Stimulated activated effector memory CD8-positive, alpha-beta T cell treated with anti-CD3 and anti-CD28 coated beads, Interleukin-12 subunit alpha, Interleukin-12 subunit beta, amount 100 ng/mL, for 72 hours (primary cell): ENCODE results near the gene NKIRAS2.
A peak's percentile ranks its signal among the peaks of the same experiment; 100 is the strongest.

Experiments used
- ATAC-seq: fragments of 150-1000 bp; cut with Tn5 transposase; 2 replicates; pipeline ENCODE4 v1.10.0; 2021
- DNase-seq, 2 donors: peaks; one replicate each; pipeline ENCODE4 v3.0.0; 2021 to 2022; ENCODE audit warnings: low spot score in 2 of 2
- H3K27ac Mint-ChIP-seq: one replicate; pipeline ENCODE4 v1.8.0; 2022; ENCODE audit warnings: mild to moderate bottlenecking, mixed read lengths
- H3K36me3 Mint-ChIP-seq: one replicate; pipeline ENCODE4 v1.8.0; 2022; ENCODE audit warnings: mild to moderate bottlenecking, mixed read lengths
- H3K4me1 Mint-ChIP-seq: one replicate; pipeline ENCODE4 v1.8.0; 2022; ENCODE audit warnings: mixed read lengths
- H3K4me3 Mint-ChIP-seq: one replicate; pipeline ENCODE4 v1.8.0; 2022; ENCODE audit warnings: mild to moderate bottlenecking, mixed read lengths
- H3K9me3 Mint-ChIP-seq: one replicate; pipeline ENCODE4 v1.8.0; 2022; ENCODE audit warnings: mixed read lengths

Gene NKIRAS2

DNA sequence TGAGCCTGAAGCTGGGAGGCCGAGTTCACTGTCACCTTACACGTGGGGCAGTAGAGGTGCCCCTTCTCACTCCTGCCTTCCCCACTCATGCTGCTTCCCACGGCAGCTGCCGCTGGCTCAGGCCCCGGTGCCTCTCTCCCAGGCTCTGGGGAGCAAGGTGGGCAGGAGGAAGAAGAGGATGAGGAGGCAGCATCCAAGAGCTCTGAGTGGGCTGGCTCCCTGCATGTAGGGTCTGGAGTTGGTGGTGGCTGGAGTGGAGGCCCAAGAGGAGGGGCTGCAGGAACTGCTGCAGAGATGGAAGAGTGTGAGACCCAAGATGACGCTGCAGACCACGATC is 8.9 kb downstream of the NKIRAS2 start:
- Mint-ChIP-seq H3K9me3 (no peaks in the 10 kb centered on the region), H3K27ac (peak overlapping the region; percentile 68), H3K4me3 (no peak overlapping the region), H3K36me3 (peaks cover 14% of the 10 kb centered on the region), H3K4me1 (peaks cover 15% of the 10 kb centered on the region)
- DNase-seq (no peak), ATAC-seq (no peak)

DNA sequence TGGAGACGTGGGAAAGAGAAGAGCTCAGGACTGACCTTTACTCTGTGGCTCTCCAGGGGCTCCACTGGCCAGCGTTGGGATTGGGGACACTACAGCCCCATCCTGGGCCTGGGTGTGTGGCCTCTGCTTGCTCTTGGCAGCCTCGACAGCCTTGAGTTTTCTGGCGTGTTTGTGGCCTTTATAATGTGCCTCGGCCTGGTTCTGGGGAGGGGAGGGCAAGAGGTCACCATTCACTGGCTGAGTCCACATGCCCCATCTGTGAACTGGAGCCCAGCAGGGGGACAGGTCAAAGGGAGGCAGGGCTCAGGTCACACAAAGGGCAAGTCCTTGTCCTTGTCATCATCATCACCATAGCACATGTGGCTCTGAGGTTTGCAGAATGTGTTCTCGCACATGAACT is 11.7 kb downstream of the NKIRAS2 start:
- Mint-ChIP-seq H3K9me3 (no peaks in the 10 kb centered on the region), H3K4me1 (peaks cover 9% of the 10 kb centered on the region), H3K36me3 (no peaks in the 10 kb centered on the region), H3K4me3 (no peak overlapping the region), H3K27ac (no peak overlapping the region)
- DNase-seq (no peak), ATAC-seq (no peak)

DNA sequence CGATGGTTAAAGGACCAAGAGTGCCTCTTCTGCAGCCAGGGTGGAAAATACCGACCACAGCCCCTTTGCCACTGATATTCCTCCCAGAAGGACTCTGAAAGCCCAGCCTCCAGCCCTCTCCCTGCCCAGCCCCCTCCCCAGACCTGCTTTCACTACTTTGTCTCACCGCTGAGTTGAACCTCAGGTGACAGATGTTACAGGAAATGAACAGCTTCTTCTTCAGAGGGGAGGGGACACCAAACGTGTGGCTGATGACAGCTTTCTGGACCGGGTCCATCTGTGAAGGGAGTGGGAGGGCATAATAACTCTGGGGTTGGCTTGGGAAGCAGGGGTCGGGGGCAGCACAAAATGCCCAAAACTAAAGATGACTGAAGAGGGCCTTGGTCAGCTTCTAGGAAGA is 14.2 kb downstream of the NKIRAS2 start:
- ATAC-seq, result no peak
- DNase-seq, result no peak

DNA sequence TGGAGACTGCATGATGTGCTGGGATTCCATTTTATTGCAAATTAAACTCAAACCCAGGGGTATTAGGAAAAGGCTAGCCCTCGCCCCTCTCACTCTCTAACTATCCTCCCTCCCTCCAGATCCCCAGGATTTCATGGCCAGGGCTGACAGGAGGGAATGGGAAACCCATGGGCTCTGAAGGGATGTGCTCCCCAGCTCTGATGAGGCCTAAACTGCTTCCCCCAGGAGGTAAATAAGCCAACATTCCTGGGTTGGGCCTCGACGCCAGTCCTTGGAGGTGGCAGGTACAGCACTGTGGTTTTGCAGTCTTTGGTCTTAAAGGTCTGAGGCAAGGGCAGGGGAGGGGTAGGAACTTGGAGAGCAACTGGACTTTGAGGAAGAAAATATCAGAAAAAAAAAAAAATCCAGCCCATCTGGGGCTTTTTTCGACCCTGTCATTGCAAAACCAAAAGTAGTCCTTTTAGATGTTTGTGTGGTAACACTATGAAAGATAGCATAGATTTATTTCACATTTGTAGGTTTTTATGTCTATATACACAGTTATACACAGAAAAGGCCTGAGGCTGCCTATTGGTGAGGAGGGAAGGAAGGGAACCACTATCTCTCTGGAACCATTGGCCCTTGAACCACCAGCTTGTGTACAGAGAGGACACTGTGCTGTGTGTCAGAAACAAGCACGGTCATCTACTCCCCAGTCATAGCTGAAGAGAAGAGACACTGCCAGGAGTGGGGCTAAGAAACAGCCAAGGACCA is 18.5 kb downstream of the NKIRAS2 start:
- DNase-seq (no peak), ATAC-seq (peak; percentile 49)
- H3K36me3 Mint-ChIP-seq, result no peaks in the 10 kb centered on the region
- H3K27ac Mint-ChIP-seq, result no peak overlapping the region
- peaks cover 9% of the 10 kb centered on the region for H3K4me1 Mint-ChIP-seq
- no peaks in the 10 kb centered on the region for H3K9me3 Mint-ChIP-seq
- H3K4me3 Mint-ChIP-seq, result no peak overlapping the region

More for the DNA sequence above, 14.2 kb downstream of the NKIRAS2 start:
- Mint-ChIP-seq H3K4me1 (peaks cover 9% of the 10 kb centered on the region), H3K27ac (peak overlapping the region; percentile 63), H3K9me3 (no peaks in the 10 kb centered on the region), H3K4me3 (no peak overlapping the region), H3K36me3 (no peaks in the 10 kb centered on the region)

DNA sequence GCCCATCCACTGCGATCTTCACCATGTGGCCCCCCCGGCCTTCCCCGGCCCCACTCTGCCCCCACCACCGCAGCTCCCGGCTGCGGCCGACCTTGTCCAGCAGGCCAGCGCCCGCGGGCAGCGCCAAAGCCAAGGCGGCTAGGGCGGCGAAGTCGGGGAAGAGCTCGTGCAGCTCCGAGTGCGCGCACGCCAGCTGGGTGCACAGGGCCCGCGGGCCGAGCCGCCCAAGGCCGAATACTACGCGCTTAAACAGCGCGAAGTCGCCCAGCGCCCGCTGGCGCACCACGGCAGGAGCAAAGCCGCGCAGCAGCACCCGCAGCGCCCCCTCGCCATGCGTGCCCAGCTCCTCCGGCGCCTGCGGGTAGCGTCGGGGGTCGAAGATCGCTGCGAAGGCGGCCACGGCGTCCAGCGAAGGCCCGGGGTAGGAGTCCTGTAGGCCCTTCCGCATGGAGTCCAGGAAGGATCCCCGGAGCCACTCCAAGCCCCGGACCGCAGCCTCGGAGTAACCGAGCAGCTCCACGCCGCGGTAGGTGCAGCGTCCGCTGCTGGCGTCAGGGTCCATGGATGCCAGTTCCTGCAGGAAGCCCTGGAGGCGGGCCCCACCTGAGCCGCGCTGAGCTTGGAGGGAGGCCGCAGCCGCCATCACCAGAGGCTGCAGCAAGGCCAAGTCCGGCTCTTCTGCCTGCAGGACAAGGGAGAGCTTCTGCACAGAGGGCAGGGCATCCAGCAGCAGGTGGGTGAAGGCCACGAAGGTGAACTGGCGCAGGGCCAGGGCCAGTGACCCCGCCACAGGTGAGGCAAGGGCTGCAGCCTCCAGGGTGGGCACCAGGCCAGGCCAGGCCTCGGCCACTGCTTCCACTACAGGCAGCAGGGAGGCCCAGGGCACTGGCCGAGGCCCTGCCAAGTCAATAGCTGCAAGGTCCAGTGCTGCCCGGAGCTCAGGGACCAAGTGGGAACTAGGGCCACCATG is 20.2 kb downstream of the NKIRAS2 start:
- Mint-ChIP-seq H3K4me3 (no peak overlapping the region), H3K27ac (no peak overlapping the region), H3K36me3 (no peaks in the 10 kb centered on the region), H3K9me3 (no peaks in the 10 kb centered on the region), H3K4me1 (no peaks in the 10 kb centered on the region)
- ATAC-seq, result no peak
- DNase-seq, result no peak

DNA sequence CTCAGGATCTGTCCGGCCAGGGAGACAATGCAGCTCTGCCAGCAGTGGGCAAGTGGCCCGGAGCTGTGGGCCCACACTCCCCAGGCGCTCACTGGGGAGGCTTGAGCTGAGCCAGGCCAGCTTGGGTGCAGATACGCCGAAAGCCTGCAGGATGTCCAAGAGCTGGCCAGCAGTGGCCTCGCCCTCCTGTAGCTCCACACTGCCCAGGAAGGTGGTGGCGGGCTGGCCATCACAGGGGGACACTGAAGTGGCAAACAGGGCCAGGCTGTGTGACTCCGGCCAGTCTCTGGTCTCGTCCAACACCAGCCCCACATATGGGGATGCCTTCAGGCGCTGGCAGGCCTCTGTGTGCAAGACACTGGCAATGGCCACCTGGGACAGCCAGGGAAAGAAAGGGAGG is 20.9 kb downstream of the NKIRAS2 start:
- DNase-seq (no peak), ATAC-seq (no peak)
- H3K4me1 Mint-ChIP-seq, result no peaks in the 10 kb centered on the region
- H3K36me3 Mint-ChIP-seq, result no peaks in the 10 kb centered on the region
- no peak overlapping the region for H3K4me3 Mint-ChIP-seq
- no peaks in the 10 kb centered on the region for H3K9me3 Mint-ChIP-seq
- no peak overlapping the region for H3K27ac Mint-ChIP-seq

DNA sequence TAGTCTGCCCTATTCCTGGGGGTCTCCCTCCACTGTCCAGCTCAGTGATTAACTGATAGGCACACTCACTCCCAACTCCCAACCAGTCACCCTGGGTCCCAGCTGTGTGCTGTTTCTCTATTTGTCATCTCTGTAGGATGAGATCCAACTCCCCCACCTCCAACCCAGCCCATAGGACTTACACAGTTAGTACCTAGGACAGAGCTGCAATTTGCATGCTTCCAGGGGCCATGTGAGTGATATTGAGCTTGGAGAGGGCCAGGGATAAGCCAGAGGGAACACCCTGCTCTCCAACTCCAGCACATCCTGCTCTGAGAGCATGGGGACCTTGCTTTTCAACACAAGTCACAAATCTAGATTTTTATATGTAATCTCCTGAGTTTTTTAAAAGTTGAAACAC is 21.7 kb downstream of the NKIRAS2 start:
- Mint-ChIP-seq H3K27ac (no peak overlapping the region), H3K4me3 (no peak overlapping the region), H3K4me1 (no peaks in the 10 kb centered on the region), H3K36me3 (no peaks in the 10 kb centered on the region), H3K9me3 (no peaks in the 10 kb centered on the region)
- ATAC-seq (no peak), DNase-seq (no peak)

DNA sequence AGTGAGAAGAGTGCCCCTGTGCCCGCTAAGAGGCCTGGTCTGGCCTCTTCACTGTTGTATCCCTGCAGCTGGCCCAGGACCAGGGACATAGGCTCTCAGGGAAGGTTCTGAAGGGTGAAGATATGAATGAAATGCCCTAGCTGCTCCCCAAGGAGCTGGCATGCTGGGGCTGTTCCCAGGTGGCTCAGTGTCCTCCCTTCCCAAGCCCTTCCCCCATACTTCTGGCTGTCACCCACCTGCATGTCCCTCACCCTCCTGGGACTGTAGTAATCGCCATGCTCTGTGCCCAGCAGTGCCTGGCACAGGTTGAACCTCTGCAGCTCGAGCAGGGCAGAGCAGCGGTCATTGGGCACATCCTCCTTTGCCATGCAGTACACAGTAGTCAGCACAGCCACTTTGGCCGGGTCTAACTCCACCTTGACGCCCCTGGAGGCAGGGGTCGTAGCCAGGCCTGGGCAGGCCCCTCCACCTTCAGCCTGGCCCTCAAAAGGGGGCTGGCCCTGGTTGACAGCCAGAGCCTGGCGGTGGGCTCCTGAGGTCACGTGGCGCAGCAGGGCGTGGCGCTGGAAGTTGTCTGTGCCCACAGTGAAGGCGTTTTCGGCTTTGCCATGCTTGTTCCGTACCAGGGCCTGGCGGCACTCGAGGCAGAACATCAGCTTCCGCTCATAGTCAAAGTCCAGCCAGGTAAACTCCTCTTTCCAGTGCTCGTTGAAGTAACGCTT is 22.9 kb downstream of the NKIRAS2 start:
- no peak for DNase-seq
- Mint-ChIP-seq H3K27ac (no peak overlapping the region), H3K36me3 (no peaks in the 10 kb centered on the region), H3K4me1 (no peaks in the 10 kb centered on the region), H3K4me3 (no peak overlapping the region), H3K9me3 (no peaks in the 10 kb centered on the region)
- ATAC-seq, result no peak

DNA sequence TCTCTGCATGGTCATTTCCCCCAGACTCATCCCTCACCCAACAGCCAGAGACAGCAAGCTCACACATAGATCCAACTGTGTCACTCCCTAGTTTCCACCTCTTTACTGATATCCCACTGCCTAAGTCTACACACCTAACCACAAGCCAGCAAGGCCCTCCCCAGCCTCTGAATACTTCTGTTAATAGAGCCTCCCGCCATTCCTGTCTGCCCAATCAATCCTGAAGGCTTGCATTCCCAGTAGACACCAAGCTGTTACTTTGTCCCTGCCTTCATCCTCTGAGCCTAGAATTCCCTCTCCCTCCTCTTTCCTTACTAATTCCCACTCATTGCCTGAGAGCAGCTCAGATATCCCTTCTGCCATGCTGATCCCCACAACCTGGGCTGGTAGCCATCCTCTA is 25.8 kb downstream of the NKIRAS2 start:
- Mint-ChIP-seq H3K9me3 (no peaks in the 10 kb centered on the region), H3K27ac (no peak overlapping the region), H3K4me1 (peaks cover 3% of the 10 kb centered on the region), H3K36me3 (no peaks in the 10 kb centered on the region), H3K4me3 (no peak overlapping the region)
- DNase-seq (no peak), ATAC-seq (no peak)

DNA sequence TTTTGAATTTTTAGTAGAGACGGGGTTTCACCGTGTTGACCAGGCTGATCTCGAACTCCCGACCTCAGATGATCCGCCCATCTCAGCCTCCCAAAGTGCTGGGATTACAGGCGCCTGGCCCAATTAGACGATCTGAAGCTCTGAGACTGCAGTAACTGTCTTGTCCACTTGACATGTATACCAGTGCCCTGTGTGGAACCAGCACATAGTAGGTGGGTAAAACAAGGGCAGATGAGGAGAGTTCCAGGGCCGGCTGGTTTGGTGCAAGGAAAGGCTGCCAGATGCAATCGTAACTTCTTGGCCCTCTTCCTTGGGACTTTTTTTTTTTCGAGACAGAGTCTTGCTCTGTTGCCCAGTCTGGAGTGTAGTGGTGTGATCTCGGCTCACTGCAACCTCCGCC is 27.5 kb downstream of the NKIRAS2 start:
- Mint-ChIP-seq H3K9me3 (no peaks in the 10 kb centered on the region), H3K27ac (no peak overlapping the region), H3K36me3 (no peaks in the 10 kb centered on the region), H3K4me3 (no peak overlapping the region), H3K4me1 (peaks cover 7% of the 10 kb centered on the region)
- ATAC-seq (no peak), DNase-seq (no peak)

DNA sequence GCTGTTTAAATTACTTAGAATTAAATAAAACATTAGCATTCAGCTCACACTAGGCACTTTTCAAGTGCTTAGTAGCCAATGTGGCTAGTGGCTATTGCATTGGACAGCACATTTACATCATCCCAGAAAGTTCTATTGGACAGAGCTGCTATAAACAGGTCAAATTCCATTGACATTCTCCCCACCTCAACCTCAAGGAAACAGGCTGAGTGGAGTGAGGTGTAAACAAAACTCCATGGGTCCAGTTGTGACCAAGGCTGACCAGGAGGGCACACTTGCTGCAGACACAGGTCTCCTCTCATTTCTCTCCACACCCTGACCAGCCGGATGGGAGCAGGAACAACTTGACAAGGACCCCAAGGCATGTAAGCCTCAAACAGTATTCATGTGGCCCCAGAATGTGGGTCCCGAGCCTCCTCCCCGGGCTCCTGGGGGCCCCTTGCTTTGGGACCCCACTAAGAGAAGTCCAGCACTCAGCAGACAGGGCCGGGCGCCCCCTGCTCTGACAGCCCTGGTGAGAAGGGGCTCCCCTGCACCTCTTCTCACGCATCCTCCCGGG is 30.0 kb downstream of the NKIRAS2 start:
- no peak for DNase-seq
- no peak overlapping the region for H3K27ac Mint-ChIP-seq
- peaks cover 7% of the 10 kb centered on the region for H3K4me1 Mint-ChIP-seq
- H3K9me3 Mint-ChIP-seq, result no peaks in the 10 kb centered on the region
- ATAC-seq, result no peak
- no peaks in the 10 kb centered on the region for H3K36me3 Mint-ChIP-seq
- peak overlapping the region; percentile 64 for H3K4me3 Mint-ChIP-seq

DNA sequence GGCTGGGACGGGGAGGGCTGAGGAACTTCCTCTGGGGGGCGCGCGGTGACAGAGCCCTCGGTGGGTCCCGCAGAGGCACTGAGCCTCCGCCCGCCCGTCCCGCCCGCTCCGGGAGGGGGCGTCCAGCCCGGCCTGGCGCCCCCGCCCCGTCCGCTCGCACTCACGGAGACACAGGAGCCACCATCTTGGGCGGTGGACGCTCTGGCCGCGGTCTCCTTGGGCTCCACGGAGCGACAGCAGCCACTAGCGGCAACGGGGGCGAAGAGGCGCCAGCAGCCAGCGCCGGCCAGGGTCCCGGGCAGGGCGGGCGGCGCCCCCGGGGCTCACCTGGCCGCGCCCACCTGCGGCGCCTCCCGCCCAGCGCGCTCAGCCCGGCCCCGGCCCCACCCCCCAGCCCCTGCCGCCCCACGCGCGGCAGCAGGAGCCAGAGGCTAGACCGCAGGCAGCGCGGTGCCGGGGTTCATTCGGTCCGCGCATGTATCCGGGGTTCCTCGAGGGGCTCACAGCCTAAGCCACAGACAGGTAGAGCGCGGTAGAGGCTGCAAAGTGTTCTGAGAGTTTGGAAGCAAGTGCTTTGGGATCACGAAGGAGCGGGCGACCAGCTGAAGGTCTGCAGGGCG is 30.6 kb downstream of the NKIRAS2 start, which contains the start of gene C17orf113:
Gene C17orf113, minus strand, starts transcription at position 209 of the 620 bp plus-strand sequence. CDS start 7,225 bp downstream, outside the sequence.
- Mint-ChIP-seq H3K4me1 (peaks cover 7% of the 10 kb centered on the region), H3K4me3 (peak within 1 kb of the TSS; percentile 64), H3K27ac (no peak within 1 kb of the TSS), H3K36me3 (no peaks in the 10 kb centered on the region), H3K9me3 (no peaks in the 10 kb centered on the region)
- ATAC-seq, result peak; percentile 71
- peak in 1 of 2 donors; percentile 63 for DNase-seq

DNA sequence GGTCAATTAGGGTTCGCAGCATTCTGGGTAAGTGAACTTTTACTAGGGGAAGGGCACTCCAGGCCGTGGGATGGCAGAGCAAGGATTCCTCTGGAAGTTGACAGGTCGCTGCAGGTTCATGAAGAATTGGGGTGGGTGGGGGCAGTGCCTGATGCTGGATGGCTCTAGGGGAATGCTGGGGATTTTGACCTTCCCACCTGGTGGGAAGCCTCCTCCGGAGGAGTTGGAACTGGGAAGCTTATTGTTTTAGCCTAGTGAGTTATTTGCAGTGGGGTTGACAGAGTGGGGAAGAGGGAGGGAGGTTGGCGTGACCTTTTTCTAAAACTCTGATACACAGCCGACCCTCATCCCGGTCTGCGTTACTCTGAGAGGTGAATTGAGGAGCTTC is 31.1 kb downstream of the NKIRAS2 start:
- DNase-seq (no peak), ATAC-seq (no peak)
- no peak overlapping the region for H3K27ac Mint-ChIP-seq
- no peaks in the 10 kb centered on the region for H3K36me3 Mint-ChIP-seq
- H3K9me3 Mint-ChIP-seq, result no peaks in the 10 kb centered on the region
- peak overlapping the region; percentile 64 for H3K4me3 Mint-ChIP-seq
- peaks cover 7% of the 10 kb centered on the region for H3K4me1 Mint-ChIP-seq

DNA sequence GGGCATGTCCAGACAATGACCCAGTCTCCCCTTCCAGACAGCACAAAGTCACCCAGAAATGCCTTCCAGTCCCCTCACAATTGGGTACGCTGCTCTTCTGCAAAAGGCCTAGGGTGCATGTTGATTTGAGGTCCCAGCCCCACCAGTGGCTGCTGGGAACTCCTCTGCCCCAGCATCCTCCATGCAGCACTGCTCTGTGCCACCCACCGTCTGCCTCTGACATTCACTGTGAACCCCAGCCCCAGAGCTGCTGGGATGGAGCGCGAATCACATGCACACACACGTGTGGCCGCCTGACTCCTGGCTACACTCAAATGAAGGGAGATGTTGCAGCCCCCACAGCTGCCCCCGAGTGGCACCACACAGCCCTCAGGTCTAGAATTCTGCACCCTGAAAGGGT is 31.8 kb downstream of the NKIRAS2 start:
- Mint-ChIP-seq H3K36me3 (no peaks in the 10 kb centered on the region), H3K4me1 (peaks cover 7% of the 10 kb centered on the region), H3K9me3 (no peaks in the 10 kb centered on the region), H3K4me3 (peak overlapping the region; percentile 64), H3K27ac (no peak overlapping the region)
- DNase-seq (no peak), ATAC-seq (no peak)
